H9 (cell line): ENCODE measurements around the gene FAM222B. TPM values are rescaled to one million over a fixed set of nuclear protein-coding genes. Genes with fewer than 3 reads are reported as not detected.
"Not testable (repeated sequence)": the region's sequence is repeated elsewhere in the genome, so short reads cannot be mapped to it uniquely, and the experiment has no call there.

Source experiments
- DNase-seq: peaks from one replicate; pipeline ENCODE4 v3.0.0-alpha.2; 2017
- H2AFZ ChIP-seq: one replicate; pipeline ENCODE4 v1.6.1; 2013; ENCODE audit warnings: mild to moderate bottlenecking, low read length, control low read depth, moderate library complexity
- H2AK5ac ChIP-seq: 2 replicates; pipeline ENCODE4 v1.6.1; 2013; ENCODE audit warnings: low read length, control low read depth, mixed read lengths; ENCODE audit not compliant: insufficient read length
- H2BK120ac ChIP-seq: one replicate; pipeline ENCODE4 v1.6.1; 2013; ENCODE audit warnings: low read depth, mild to moderate bottlenecking, low read length, control low read depth, inconsistent platforms; ENCODE audit not compliant: poor library complexity, severe bottlenecking
- H2BK12ac ChIP-seq: 2 replicates; pipeline ENCODE4 v1.6.1; 2013; ENCODE audit warnings: low read length, control low read depth, mixed read lengths, low read depth; ENCODE audit not compliant: insufficient read length
- H2BK15ac ChIP-seq: 2 replicates; pipeline ENCODE4 v1.6.1; 2013; ENCODE audit warnings: low read depth, low read length, control low read depth
- H2BK20ac ChIP-seq: one replicate; pipeline ENCODE4 v1.6.1; 2013; ENCODE audit warnings: low read depth, mild to moderate bottlenecking, low read length, control low read depth, inconsistent platforms; ENCODE audit not compliant: poor library complexity, severe bottlenecking
- H2BK5ac ChIP-seq: 2 replicates; pipeline ENCODE4 v1.6.1; 2013; ENCODE audit warnings: low read length, control low read depth, mixed read lengths; ENCODE audit not compliant: insufficient read length
- H3K14ac ChIP-seq: 2 replicates; pipeline ENCODE4 v1.6.1; 2013; ENCODE audit warnings: low read length, control low read depth; ENCODE audit not compliant: insufficient read depth
- H3K18ac ChIP-seq: 2 replicates; pipeline ENCODE4 v1.6.1; 2013; ENCODE audit warnings: low read depth, mild to moderate bottlenecking, mixed read lengths, low read length, control low read depth; ENCODE audit not compliant: insufficient read length
- H3K23ac ChIP-seq: 2 replicates; pipeline ENCODE4 v1.6.1; 2013; ENCODE audit warnings: low read length, control low read depth, mixed read lengths, low read depth; ENCODE audit not compliant: insufficient read length
- H3K23me2 ChIP-seq: 2 replicates; pipeline ENCODE4 v1.6.1; 2013; ENCODE audit warnings: low read depth, mild to moderate bottlenecking, mixed read lengths, low read length, control low read depth; ENCODE audit not compliant: insufficient read length, poor library complexity, severe bottlenecking
- H3K27ac ChIP-seq: 2 replicates; pipeline ENCODE4 v1.5.1; 2013; ENCODE audit warnings: low read length, control low read depth, mixed read lengths, low read depth; ENCODE audit not compliant: insufficient read length
- H3K27me3 ChIP-seq: 2 replicates; pipeline ENCODE4 v1.6.1; 2013; ENCODE audit warnings: low read length, control low read depth, inconsistent platforms; ENCODE audit not compliant: insufficient read depth
- H3K4ac ChIP-seq: 2 replicates; pipeline ENCODE4 v1.6.1; 2013; ENCODE audit warnings: low read depth, mild to moderate bottlenecking, control low read depth, inconsistent platforms, low read length, moderate library complexity
- H3K4me1 ChIP-seq: 2 replicates; pipeline ENCODE4 v1.6.1; 2013; ENCODE audit warnings: low read length, control low read depth, inconsistent platforms; ENCODE audit not compliant: insufficient read depth
- H3K4me2 ChIP-seq: 2 replicates; pipeline ENCODE4 v1.6.1; 2013; ENCODE audit warnings: low read length, control low read depth, mixed read lengths; ENCODE audit not compliant: insufficient read length, insufficient read depth
- H3K56ac ChIP-seq: 2 replicates; pipeline ENCODE4 v1.6.1; 2013; ENCODE audit warnings: low read depth, mild to moderate bottlenecking, mixed read lengths, low read length, control low read depth; ENCODE audit not compliant: insufficient read length
- H3K79me1 ChIP-seq: 2 replicates; pipeline ENCODE4 v1.6.1; 2013; ENCODE audit warnings: low read depth, mild to moderate bottlenecking, moderate library complexity, low read length, control low read depth, inconsistent platforms; ENCODE audit not compliant: insufficient read depth, poor library complexity, severe bottlenecking
- H3K79me2 ChIP-seq: 2 replicates; pipeline ENCODE4 v1.6.1; 2013; ENCODE audit warnings: low read length, control low read depth, inconsistent platforms; ENCODE audit not compliant: insufficient read depth
- H3K9ac ChIP-seq: 2 replicates; pipeline ENCODE4 v1.6.1; 2013; ENCODE audit warnings: low read length, control low read depth, mixed read lengths; ENCODE audit not compliant: insufficient read length; ENCODE audit errors: extremely low read depth
- H3K9me3 ChIP-seq: one replicate; pipeline ENCODE4 v1.6.1; 2013; ENCODE audit warnings: low read depth, low read length, inconsistent platforms; ENCODE audit not compliant: control insufficient read depth
- H3T11ph ChIP-seq: one replicate; pipeline ENCODE4 v1.6.1; 2013; ENCODE audit warnings: mild to moderate bottlenecking, low read length, control low read depth, inconsistent platforms
- H4K20me1 ChIP-seq: one replicate; pipeline ENCODE4 v1.6.1; 2013; ENCODE audit not compliant: control insufficient read depth, insufficient read length, insufficient read depth
- H4K5ac ChIP-seq: 2 replicates; pipeline ENCODE4 v1.6.1; 2013; ENCODE audit warnings: low read depth, mild to moderate bottlenecking, mixed read lengths, low read length, control low read depth; ENCODE audit not compliant: insufficient read length
- H4K8ac ChIP-seq: replicated peaks from 2 replicates; pipeline ENCODE4 v1.6.1; 2013; ENCODE audit warnings: low read length, control low read depth, mixed read lengths, low read depth; ENCODE audit not compliant: insufficient read length
- H4K91ac ChIP-seq: 2 replicates; pipeline ENCODE4 v1.6.1; 2013; ENCODE audit warnings: low read depth, mild to moderate bottlenecking, moderate library complexity, mixed read lengths, low read length, control low read depth; ENCODE audit not compliant: insufficient read length
- H3K27ac Mint-ChIP-seq, 3 experiments: 2 replicates in 2 of 3; 3 replicates in 1 of 3; pipeline ENCODE4 v1.8.0; 2020 to 2021; ENCODE audit warnings: mixed read lengths in 3 of 3, mild to moderate bottlenecking in 1 of 3, moderate library complexity in 1 of 3
- H3K27me3 Mint-ChIP-seq: 2 replicates; pipeline ENCODE4 v1.8.0; 2021; ENCODE audit warnings: low read depth, mild to moderate bottlenecking, moderate library complexity, mixed read lengths
- H3K36me3 Mint-ChIP-seq, 3 experiments: 2 replicates in 2 of 3; 3 replicates in 1 of 3; pipeline ENCODE4 v1.8.0; 2020 to 2021; ENCODE audit warnings: low read depth in 3 of 3, mixed read lengths in 3 of 3; ENCODE audit not compliant: insufficient read depth in 1 of 3
- H3K4me1 Mint-ChIP-seq, 2 experiments: 2 replicates each; pipeline ENCODE4 v1.8.0; 2020; ENCODE audit warnings: mixed read lengths in 2 of 2
- H3K4me3 Mint-ChIP-seq, 2 experiments: 2 replicates in 1 of 2; 3 replicates in 1 of 2; pipeline ENCODE4 v1.8.0; 2020 to 2021; ENCODE audit warnings: mild to moderate bottlenecking in 2 of 2, mixed read lengths in 2 of 2, moderate library complexity in 1 of 2
- H3K9me3 Mint-ChIP-seq, 2 experiments: 2 replicates in 1 of 2; 3 replicates in 1 of 2; pipeline ENCODE4 v1.8.0; 2020; ENCODE audit warnings: mild to moderate bottlenecking in 2 of 2, mixed read lengths in 2 of 2, moderate library complexity in 1 of 2
- CTCF ChIP-seq: fragments of 200-600 bp; sonication (generic); conservative IDR thresholded peaks from 3 replicates; pipeline ENCODE4 v1.8.0; 2021; ENCODE audit warnings: antibody characterized with exemption, mild to moderate bottlenecking
- WGBS: extraction: QIAGEN DNeasy Blood & Tissue Kit; methylation state at CpG from one replicate; pipeline ENCODE4 v1.1.7; 2013; ENCODE audit warnings: missing lambda C conversion rate, low lambda C conversion rate, mixed read lengths; ENCODE audit not compliant: insufficient read length; ENCODE audit errors: extremely low coverage; 5-methylcytosine and 5-hydroxymethylcytosine counted together
- total RNA-seq: library from RNA; stranded (reverse); gene quantifications from 2 replicates; pipeline ENCODE4 v1.2.1, GENCODE V29; 2021

Gene FAM222B
- total RNA-seq, 1 experiment from 2014 or later = 76.1 TPM

DNA sequence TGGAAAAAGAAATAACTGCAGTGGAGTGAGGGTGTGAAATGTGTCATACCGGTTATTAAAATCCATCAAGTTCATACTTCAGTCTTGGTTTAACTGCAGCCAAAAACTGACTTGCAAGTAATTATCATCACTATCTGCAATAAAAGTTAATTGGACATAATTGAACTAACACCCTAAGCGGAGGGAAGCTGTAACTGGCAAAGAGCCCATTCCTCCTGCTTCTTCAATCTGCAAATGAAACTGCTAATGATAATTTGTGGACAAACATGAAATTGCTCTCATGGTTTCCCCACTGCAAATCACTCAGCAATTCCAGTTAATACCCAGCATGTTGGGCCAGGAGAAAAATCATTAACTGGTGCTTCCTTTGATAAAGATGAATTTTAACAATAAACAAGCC is 46.5 kb downstream of the FAM222B start:
- Histone ChIP-seq H2BK120ac (no peak overlapping the region), H3K27ac (no peak overlapping the region), H3K23me2 (no peaks in the 10 kb centered on the region), H3K9me3 (no peaks in the 10 kb centered on the region), H3K27me3 (no peaks in the 10 kb centered on the region), H2BK20ac (no peak overlapping the region), H3K9ac (no peak overlapping the region), H3K56ac (no peak overlapping the region), H4K91ac (no peak overlapping the region), H3K79me2 (peaks cover 26% of the 10 kb centered on the region; the same call in 1 of the 2 replicates), H3K4me1 (no peaks in the 10 kb centered on the region), H2AK5ac (no peak overlapping the region), H3K14ac (no peak overlapping the region), H4K5ac (no peak overlapping the region), H4K8ac (no peak overlapping the region), H3K4ac (no peak overlapping the region), H2BK5ac (no peak overlapping the region), H2BK12ac (no peak overlapping the region), H2BK15ac (no peak overlapping the region), H4K20me1 (no peaks in the 10 kb centered on the region), H2AFZ (no peak overlapping the region), H3K4me2 (no peak overlapping the region), H3K18ac (no peak overlapping the region), H3T11ph (no peak overlapping the region), H3K23ac (no peak overlapping the region), H3K79me1 (peaks cover 20% of the 10 kb centered on the region)
- no peak for TF ChIP-seq CTCF
- H3K4me1 Mint-ChIP-seq = peaks cover 0 to 3% of the 10 kb centered on the region in 2 experiments; a peak in 1 of 4 replicates
- no peaks in the 10 kb centered on the region for H3K9me3 Mint-ChIP-seq
- H3K4me3 Mint-ChIP-seq = no peak overlapping the region
- no peak for DNase-seq
- no peaks in the 10 kb centered on the region for H3K27me3 Mint-ChIP-seq
- peaks cover 12 to 28% (median 19%) of the 10 kb centered on the region in 3 experiments; a peak in 5 of 7 replicates for H3K36me3 Mint-ChIP-seq
- no peak overlapping the region for H3K27ac Mint-ChIP-seq
- WGBS = no CpG with 5 or more reads among the region's 2 CpGs

- H3K9me3 ChIP-seq, H2BK5ac ChIP-seq, H3K27ac ChIP-seq, H4K8ac ChIP-seq, H2AK5ac ChIP-seq, H2AFZ ChIP-seq, H3K4me2 ChIP-seq, H4K5ac ChIP-seq, H3K27me3 Mint-ChIP-seq, H3K23ac ChIP-seq, H3K18ac ChIP-seq, H3K4me3 Mint-ChIP-seq, H4K91ac ChIP-seq, DNase-seq, H2BK20ac ChIP-seq, H2BK12ac ChIP-seq, H3K4me1 Mint-ChIP-seq, H4K20me1 ChIP-seq, H2BK120ac ChIP-seq, H3K9ac ChIP-seq, H3K56ac ChIP-seq, H3K4me1 ChIP-seq, H3K14ac ChIP-seq, H3T11ph ChIP-seq, H2BK15ac ChIP-seq, H3K23me2 ChIP-seq, H3K27me3 ChIP-seq, H3K4ac ChIP-seq, H3K27ac Mint-ChIP-seq, H3K9me3 Mint-ChIP-seq: not testable (repeated sequence)
- H3K79me1 ChIP-seq = peaks cover 20% of the 10 kb centered on the region
- no CpG with 5 or more reads among the region's 14 CpGs for WGBS
- peaks cover 9 to 26% (median 13%) of the 10 kb centered on the region in 3 experiments; a peak in 5 of 7 replicates for H3K36me3 Mint-ChIP-seq
- H3K79me2 ChIP-seq = peaks cover 22% of the 10 kb centered on the region; the same call in 1 of the 2 replicates
Measured at GRCh38 chr17:28794846-28795441, 47.6 kb downstream of the FAM222B start.
